HCT116 (cell line): Measurements from ENCODE around the gene PLS3. TPM values are rescaled to one million over a fixed set of nuclear protein-coding genes. Genes with fewer than 3 reads are reported as not detected.

ENCODE experiments used
- ATAC-seq: fragments of 200-7000 bp; cut with Tn5 transposase; 2 replicates; pipeline ENCODE4 v1.9.1; 2020; ENCODE audit warnings: mild to moderate bottlenecking, moderate library complexity
- BruUV-seq: library from RNA; stranded (reverse); fragments of 400-500 nt; replicated peaks from 2 replicates; lab custom pipeline; 2021; lab: Mats Ljungman, UMichigan
- CTCF ChIA-PET: fragments of 300-600 bp; sonication (Branson Sonifier 250); formaldehyde crosslinking; loops from one replicate; lab custom pipeline; 2021; ENCODE audit warnings: antibody characterized with exemption; lab: Charles Lee
- POLR2A ChIA-PET: fragments of 300-600, 350-600 bp; sonication (Branson Sonifier 250); formaldehyde crosslinking; loops from one replicate; lab custom pipeline; 2021; ENCODE audit warnings: antibody characterized with exemption; lab: Charles Lee
- RAD21 ChIA-PET, 2 experiments: fragments of 300-600 bp; sonication (Branson Sonifier 250); formaldehyde crosslinking; loops; one replicate each; lab custom pipeline; 2023; ENCODE audit warnings: low total read pairs in 2 of 2; ENCODE audit not compliant: uncharacterized antibody in 2 of 2, unreplicated experiment in 2 of 2, low non-redundant PET in 1 of 2; lab: Charles Lee
- DNase-seq: peaks from one replicate; pipeline ENCODE4 v3.0.0-alpha.2; 2010; ENCODE audit warnings: low read depth, low spot score
- H2AFZ ChIP-seq: fragments of 200-600 bp; shearing (Covaris generic), sonication (generic); 2 replicates; pipeline ENCODE4 v1.6.1; 2017; ENCODE audit warnings: low read depth, mixed run types, mixed read lengths, antibody characterized with exemption, low read length; ENCODE audit not compliant: poor library complexity, severe bottlenecking
- H3K27ac ChIP-seq: 2 replicates; pipeline ENCODE4 v1.5.1; 2012; ENCODE audit warnings: low read depth, low read length
- H3K27me3 ChIP-seq: fragments of 200-600 bp; sonication (generic); 2 replicates; pipeline ENCODE4 v1.6.1; 2016; ENCODE audit warnings: mixed run types, low read length, mixed read lengths; ENCODE audit not compliant: insufficient read depth
- H3K36me3 ChIP-seq, 2 experiments: fragments of 200-500 bp in 1 of 2; fragments of 200-600 bp in 1 of 2; sonication (Bioruptor generic) in 1 of 2; sonication (generic) in 1 of 2; 2 replicates each; pipeline versions ENCODE4 v1.5.1 to v1.6.1; 2014 to 2016; ENCODE audit warnings: low read length in 2 of 2, inconsistent platforms in 1 of 2, mixed read lengths in 1 of 2, mixed run types in 1 of 2; ENCODE audit not compliant: insufficient read depth in 2 of 2, control insufficient read depth in 1 of 2
- H3K4me1 ChIP-seq, 2 experiments: fragments of 200-600 bp in 1 of 2; sonication (generic) in 1 of 2; 2 replicates each; pipeline versions ENCODE4 v1.5.1 to v1.6.1; 2012 to 2017; ENCODE audit warnings: low read length in 2 of 2, inconsistent platforms in 1 of 2, mild to moderate bottlenecking in 1 of 2, mixed read lengths in 1 of 2, mixed run types in 1 of 2, moderate library complexity in 1 of 2; ENCODE audit not compliant: insufficient read depth in 2 of 2, control insufficient read depth in 1 of 2
- H3K4me2 ChIP-seq: fragments of 200-600 bp; sonication (generic); 2 replicates; pipeline ENCODE4 v1.6.1; 2017; ENCODE audit warnings: mixed run types, low read length, mixed read lengths
- H3K4me3 ChIP-seq, 2 experiments: fragments of 200-600 bp in 1 of 2; sonication (generic) in 1 of 2; replicated peaks in 1 of 2; 2 replicates each; pipeline ENCODE4 v1.5.1; 2011 to 2016; ENCODE audit warnings: low read length in 2 of 2, control low read depth in 1 of 2, low read depth in 1 of 2, mild to moderate bottlenecking in 1 of 2, mixed read lengths in 1 of 2, mixed run types in 1 of 2
- H3K79me2 ChIP-seq: fragments of 200-600 bp; sonication (generic); 2 replicates; pipeline ENCODE4 v1.6.1; 2017; ENCODE audit warnings: mild to moderate bottlenecking, mixed run types, low read length, moderate library complexity, mixed read lengths; ENCODE audit not compliant: insufficient read depth
- H3K9ac ChIP-seq: fragments of 200-600 bp; sonication (generic); 2 replicates; pipeline ENCODE4 v1.6.1; 2016; ENCODE audit warnings: low read length, mixed read lengths
- H3K9me2 ChIP-seq: fragments of 200-600 bp; sonication (generic), shearing (Covaris generic); 2 replicates; pipeline ENCODE4 v1.6.1; 2017; ENCODE audit warnings: mixed run types, mild to moderate bottlenecking, moderate library complexity; ENCODE audit not compliant: insufficient read depth
- H3K9me3 ChIP-seq, 2 experiments: fragments of 200-500 bp in 1 of 2; fragments of 200-600 bp in 1 of 2; sonication (Bioruptor generic) in 1 of 2; sonication (generic) in 1 of 2; 2 replicates each; pipeline ENCODE4 v1.6.1; 2014 to 2017; ENCODE audit warnings: low read length in 2 of 2, mixed read lengths in 2 of 2, inconsistent platforms in 1 of 2, low read depth in 1 of 2, mild to moderate bottlenecking in 1 of 2, mixed run types in 1 of 2, moderate library complexity in 1 of 2; ENCODE audit not compliant: control insufficient read depth in 1 of 2, insufficient read depth in 1 of 2
- H4K20me1 ChIP-seq: fragments of 200-600 bp; sonication (generic), shearing (Covaris generic); 2 replicates; pipeline ENCODE4 v1.6.1; 2017; ENCODE audit warnings: mixed run types, mild to moderate bottlenecking, moderate library complexity; ENCODE audit not compliant: insufficient read depth
- ATF3 ChIP-seq: IDR thresholded peaks from 2 replicates; pipeline ENCODE4 v1.6.1; 2012
- CBX3 ChIP-seq: IDR thresholded peaks from 2 replicates; pipeline ENCODE4 v1.6.1; 2012; ENCODE audit warnings: low read depth
- CEBPB ChIP-seq: IDR thresholded peaks from 2 replicates; pipeline ENCODE4 v1.6.1; 2012; ENCODE audit warnings: low read depth
- CTCF ChIP-seq, 3 experiments: fragments of 200-600 bp in 1 of 3; sonication (generic) in 1 of 3; IDR thresholded peaks in 2 of 3; conservative IDR thresholded peaks in 1 of 3; 2 replicates each; pipeline ENCODE4 v1.5.1; 2012 to 2017; ENCODE audit warnings: low read depth in 2 of 3, low read length in 2 of 3, antibody characterized with exemption in 1 of 3, borderline replicate concordance in 1 of 3, control low read depth in 1 of 3, mild to moderate bottlenecking in 1 of 3, mixed read lengths in 1 of 3, mixed run types in 1 of 3, moderate library complexity in 1 of 3; ENCODE audit not compliant: insufficient read depth in 1 of 3
- EGR1 ChIP-seq: IDR thresholded peaks from 2 replicates; pipeline ENCODE4 v1.6.1; 2012; ENCODE audit warnings: low read depth
- EZH2 ChIP-seq: fragments of 200-600 bp; sonication (generic); IDR thresholded peaks from 2 replicates; pipeline ENCODE4 v1.6.1; 2017; ENCODE audit warnings: antibody characterized with exemption, mixed run types
- FOSL1 ChIP-seq: IDR thresholded peaks from 2 replicates; pipeline ENCODE4 v1.6.1; 2012; ENCODE audit warnings: low read depth
- JUND ChIP-seq: IDR thresholded peaks from 2 replicates; pipeline ENCODE4 v1.6.1; 2012
- MAX ChIP-seq: IDR thresholded peaks from 2 replicates; pipeline ENCODE4 v1.6.1; 2012
- REST ChIP-seq: IDR thresholded peaks from 2 replicates; pipeline ENCODE4 v1.6.1; 2012; ENCODE audit warnings: low read depth
- SP1 ChIP-seq: IDR thresholded peaks from 2 replicates; pipeline ENCODE4 v1.6.1; 2012; ENCODE audit warnings: low read depth
- SRF ChIP-seq: IDR thresholded peaks from 2 replicates; pipeline ENCODE4 v1.6.1; 2012; ENCODE audit warnings: low read depth
- TCF7L2 ChIP-seq: IDR thresholded peaks from 2 replicates; pipeline ENCODE4 v1.7.0; 2011; ENCODE audit warnings: borderline replicate concordance, inconsistent platforms; ENCODE audit not compliant: insufficient read depth, insufficient read length; ENCODE audit errors: extremely low read depth
- YY1 ChIP-seq: IDR thresholded peaks from 2 replicates; pipeline ENCODE4 v1.6.1; 2011; ENCODE audit warnings: low read length, low read depth, moderate library complexity, mild to moderate bottlenecking; ENCODE audit not compliant: insufficient replicate concordance; ENCODE audit errors: extremely low read depth
- ZFX ChIP-seq: fragments of 450-650 bp; IDR thresholded peaks from 2 replicates; pipeline ENCODE4 v1.6.1; 2017
- ZNF274 ChIP-seq: fragments of 200-500 bp; sonication (Bioruptor generic); IDR thresholded peaks from 2 replicates; pipeline ENCODE4 v1.6.1; 2014; ENCODE audit warnings: mild to moderate bottlenecking, low read depth, low read length, inconsistent platforms
- intact Hi-C: fragments of 100-400 bp; cut with micrococcal nuclease; formaldehyde crosslinking; loops from 2 replicates; pipeline ENCODE4 v1.10.0; 2022
- total RNA-seq: library from RNA; stranded (reverse); gene quantifications from one replicate; pipeline ENCODE4 v1.2.1, GENCODE V29; 2021; ENCODE audit not compliant: unreplicated experiment

PLS3 gene
- total RNA-seq, 1 experiment from 2014 or later, result 50.8 TPM

- H3K79me2 ChIP-seq, result no peaks in the 10 kb centered on the region
- no peak overlapping the region; the same call in 1 of the 2 replicates for H3K27ac ChIP-seq
- no peaks in the 10 kb centered on the region for H3K36me3 ChIP-seq
- ChIA-PET CTCF (interaction anchor here (0.6 kb wide), 1 partner anchor 290 kb away, joined by 4 read pairs; no protein-coding TSS in a partner anchor), POLR2A (no interaction called here), RAD21 (no interaction called here)
- ATAC-seq (peak; percentile 95), DNase-seq (peak; percentile 66)
- peaks cover 8 to 21% of the 10 kb centered on the region in 2 experiments; a peak in 3 of 4 replicates for H3K4me1 ChIP-seq
- H2AFZ ChIP-seq, result no peak overlapping the region
- BruUV-seq, result no TSS peak
- peak overlapping the region; percentile 60 for H3K4me2 ChIP-seq
- 0 out of 2 replicates have a peak, but pooled peaks cover 3% of the 10 kb centered on the region for H4K20me1 ChIP-seq
- TF ChIP-seq CEBPB (no peak), JUND (peak; percentile 49; the same call in 1 of the 2 replicates), ATF3 (no peak), CBX3 (0 out of 2 replicates have a peak, but pooled peaks have one; percentile 13), TCF7L2 (no peak), FOSL1 (peak; percentile 52; the same call in 1 of the 2 replicates), ZFX (no peak), CTCF (IDR thresholded peaks at IDR 0.05 in 2 of 3, conservative IDR thresholded peaks at IDR 0.05 in 1 of 3; ENCODE audit: borderline replicate concordance in 1 of 3, insufficient read depth in 1 of 3, low read depth in 2 of 3, low read length in 2 of 3) (no peak), MAX (no peak), YY1 (no peak), REST (no peak), SRF (no peak), SP1 (0 out of 2 replicates have a peak, but pooled peaks have one; percentile 25), ZNF274 (no peak), EGR1 (no peak), EZH2 (no peak)
- no peak overlapping the region for H3K4me3 ChIP-seq
- intact Hi-C loops, result no loop called here
- H3K9me3 ChIP-seq, result no peaks in the 10 kb centered on the region
- H3K9ac ChIP-seq, result no peak overlapping the region
- no peaks in the 10 kb centered on the region for H3K9me2 ChIP-seq
- H3K27me3 ChIP-seq, result no peaks in the 10 kb centered on the region
Observed at GRCh38 chrX:115616943-115617563, 56.1 kb downstream of the PLS3 start.
